GM10266 (cell line): ENCODE results near the gene TBC1D13.
"Not testable (repeated sequence)": the region's sequence is repeated elsewhere in the genome, so short reads cannot be mapped to it uniquely, and the experiment has no call there.

Experiments
- DNase-seq: peaks from one replicate; pipeline ENCODE4 v3.0.0; 2012; ENCODE audit errors: extremely low spot score
- CTCF ChIP-seq: IDR thresholded peaks from 2 replicates; pipeline ENCODE4 v1.5.1; 2012; ENCODE audit warnings: mild to moderate bottlenecking, low read depth; ENCODE audit not compliant: control insufficient read depth, insufficient read depth; ENCODE audit errors: missing control alignments

TBC1D13 gene

GRCh38 chr9:128788445-128788844, 1.4 kb downstream of the TBC1D13 start:
- DNase-seq: no peak

GRCh38 chr9:128790536-128790935, 3.5 kb downstream of the TBC1D13 start:
- no peak for DNase-seq
- TF ChIP-seq CTCF: no peak

More at GRCh38 chr9:128788445-128788844, 1.4 kb downstream of the TBC1D13 start:
- no peak for TF ChIP-seq CTCF

DNA sequence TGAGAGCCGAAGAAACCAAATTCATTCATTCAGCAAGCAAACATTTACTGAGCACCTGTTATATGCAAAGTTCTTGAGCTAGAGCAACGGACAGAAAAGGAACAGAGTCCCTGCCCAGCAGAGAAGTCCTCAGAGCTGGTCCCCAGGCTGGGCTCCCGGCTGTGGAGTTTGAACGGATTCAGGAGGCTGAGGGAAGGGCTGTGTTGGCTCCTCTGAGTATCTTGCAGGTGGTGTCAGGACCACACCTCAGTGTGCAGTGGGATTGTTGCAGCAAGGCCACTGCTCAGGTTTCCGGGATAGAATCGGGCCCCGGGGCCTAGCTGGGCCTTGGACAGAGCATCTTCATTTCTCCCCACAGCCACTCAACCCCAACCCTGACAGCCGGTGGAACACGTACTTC, 5.1 kb downstream of the TBC1D13 start:
- no peak for TF ChIP-seq CTCF

GRCh38 chr9:128792978-128793686, 6.1 kb downstream of the TBC1D13 start:
- no peak for TF ChIP-seq CTCF
- DNase-seq: no peak

More for the DNA sequence above, 5.1 kb downstream of the TBC1D13 start:
- no peak for DNase-seq

- not testable (repeated sequence) for DNase-seq
These were observed 7.9 kb downstream of the TBC1D13 start for GRCh38 chr9:128794961-128795360.

DNA sequence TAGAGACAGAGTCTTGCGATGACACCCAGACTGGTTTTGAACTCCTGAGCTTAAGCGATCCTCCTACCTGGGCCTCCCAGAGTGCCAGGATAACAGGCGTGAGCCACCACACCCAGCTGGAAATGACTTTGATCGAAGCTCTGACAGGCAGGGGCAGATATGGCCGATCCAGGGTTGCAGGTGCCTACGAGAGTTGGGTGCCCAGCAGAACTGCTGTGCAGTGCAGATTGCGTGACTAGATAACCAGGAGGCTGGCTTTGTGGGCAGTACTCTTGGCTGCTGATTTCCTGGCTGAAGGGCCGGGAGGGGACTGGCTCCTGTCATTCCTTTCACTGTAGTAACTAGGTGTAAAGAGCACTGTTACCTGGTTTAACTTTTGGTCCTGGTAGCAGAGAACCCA, 11.8 kb downstream of the TBC1D13 start:
- DNase-seq: no peak
- TF ChIP-seq CTCF: no peak

GRCh38 chr9:128800061-128800460, 13.0 kb downstream of the TBC1D13 start:
- no peak for DNase-seq
- TF ChIP-seq CTCF: no peak

GRCh38 chr9:128802482-128802881, 15.4 kb downstream of the TBC1D13 start:
- no peak for DNase-seq
- no peak for TF ChIP-seq CTCF
